MCF 10A (cell line): Measurements from ENCODE around the gene PNKD. TPM values are rescaled to one million over a fixed set of nuclear protein-coding genes. Genes with fewer than 3 reads are reported as not detected.
"Not testable (repeated sequence)": the region's sequence is repeated elsewhere in the genome, so short reads cannot be mapped to it uniquely, and the experiment has no call there.

ENCODE experiments used
- BruUV-seq: library from RNA; stranded (reverse); fragments of 400-500 nt; replicated peaks from 2 replicates; lab custom pipeline; 2021; lab: Mats Ljungman, UMichigan
- CTCF ChIA-PET: fragments of 300-600 bp; sonication (Branson Sonifier 250); formaldehyde crosslinking; extraction: SDS; loops from one replicate; lab custom pipeline; 2021; ENCODE audit warnings: antibody characterized with exemption, inconsistent platforms; lab: Yijun Ruan, JAX
- POLR2A ChIA-PET: fragments of 300-600, 350-650 bp; sonication (Branson Sonifier 250); formaldehyde crosslinking; extraction: SDS; loops from one replicate; lab custom pipeline; 2020; ENCODE audit warnings: antibody characterized with exemption, inconsistent platforms; lab: Yijun Ruan, JAX
- DNase-seq: peaks from one replicate; pipeline ENCODE4 v3.0.0-alpha.2; 2018; ENCODE audit not compliant: unreplicated experiment
- H3K27ac Mint-ChIP-seq: one replicate; pipeline ENCODE4 v1.8.0; 2022; ENCODE audit warnings: mild to moderate bottlenecking, low read depth, mixed read lengths; ENCODE audit not compliant: unreplicated experiment
- H3K27me3 Mint-ChIP-seq: one replicate; pipeline ENCODE4 v1.8.0; 2022; ENCODE audit warnings: mixed read lengths; ENCODE audit not compliant: insufficient read depth, unreplicated experiment
- H3K36me3 Mint-ChIP-seq: one replicate; pipeline ENCODE4 v1.8.0; 2022; ENCODE audit warnings: mild to moderate bottlenecking, moderate library complexity, mixed read lengths; ENCODE audit not compliant: insufficient read depth, unreplicated experiment
- H3K4me1 Mint-ChIP-seq: one replicate; pipeline ENCODE4 v1.8.0; 2022; ENCODE audit warnings: mixed read lengths; ENCODE audit not compliant: insufficient read depth, unreplicated experiment
- H3K4me3 Mint-ChIP-seq: one replicate; pipeline ENCODE4 v1.8.0; 2022; ENCODE audit warnings: mild to moderate bottlenecking, moderate library complexity, mixed read lengths; ENCODE audit not compliant: unreplicated experiment
- H3K9me3 Mint-ChIP-seq: one replicate; pipeline ENCODE4 v1.8.0; 2022; ENCODE audit warnings: mixed read lengths; ENCODE audit not compliant: unreplicated experiment
- intact Hi-C: fragments of 100-400 bp; cut with micrococcal nuclease; formaldehyde crosslinking; loops from 2 replicates; pipeline ENCODE4 v1.14.1; 2022
- total RNA-seq: library from RNA; stranded (reverse); gene quantifications from 2 replicates; pipeline ENCODE4 v1.2.3, GENCODE V29; 2022
- TF ChIP-seq, protein P1 (sequence below): fragments of 200-600 bp; IDR thresholded peaks from one replicate; pipeline ENCODE4 v1.8.0; 2022; ENCODE audit warnings: antibody characterized with exemption, mild to moderate bottlenecking; ENCODE audit not compliant: unreplicated experiment

Gene PNKD
- total RNA-seq, 1 experiment from 2014 or later = 23.1 TPM

DNA sequence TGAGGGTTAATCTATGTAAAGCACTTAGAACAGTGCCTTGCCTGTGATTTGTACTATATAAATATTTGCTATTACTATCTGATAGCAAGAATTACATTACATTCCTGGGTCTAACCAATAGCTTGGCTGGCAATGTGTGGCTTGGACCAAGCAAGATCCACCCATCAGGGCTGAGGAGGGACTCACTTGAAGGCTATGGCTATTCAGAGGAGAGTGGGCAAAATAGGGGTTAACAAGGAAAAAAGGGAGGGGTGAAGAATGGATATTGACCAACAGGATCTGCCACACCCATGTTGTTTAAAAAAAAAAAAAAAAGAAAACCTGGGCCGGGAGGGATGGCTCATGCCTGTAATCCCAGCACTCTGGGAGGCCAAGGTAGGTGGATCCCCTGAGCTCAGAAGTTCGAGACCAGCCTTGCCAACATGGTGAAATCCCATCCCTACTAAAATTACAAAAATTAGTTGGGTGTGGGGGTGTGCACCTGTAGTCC, 42.0 kb downstream of the PNKD start:
- POLR2A ChIA-PET = interaction anchor here (0.6 to 0.7 kb wide), 2 partner anchors 211 to 1005 kb away, joined by 3 read pairs; no protein-coding TSS in a partner anchor
- Mint-ChIP-seq H3K4me3 (no peak overlapping the region), H3K36me3 (no peaks in the 10 kb centered on the region), H3K27me3 (no peaks in the 10 kb centered on the region), H3K9me3 (no peaks in the 10 kb centered on the region), H3K27ac (no peak overlapping the region), H3K4me1 (peaks cover 9% of the 10 kb centered on the region)
- CTCF ChIA-PET = interaction anchor here (0.9 to 1.3 kb wide), 3 partner anchors 11 to 85 kb away, joined by 3 to 4 read pairs (median 3); partner anchors contain the start of gene CATIP
- DNase-seq = no peak
- no TSS peak for BruUV-seq
- intact Hi-C loops = no loop called here
- TF ChIP-seq, protein P1, sequence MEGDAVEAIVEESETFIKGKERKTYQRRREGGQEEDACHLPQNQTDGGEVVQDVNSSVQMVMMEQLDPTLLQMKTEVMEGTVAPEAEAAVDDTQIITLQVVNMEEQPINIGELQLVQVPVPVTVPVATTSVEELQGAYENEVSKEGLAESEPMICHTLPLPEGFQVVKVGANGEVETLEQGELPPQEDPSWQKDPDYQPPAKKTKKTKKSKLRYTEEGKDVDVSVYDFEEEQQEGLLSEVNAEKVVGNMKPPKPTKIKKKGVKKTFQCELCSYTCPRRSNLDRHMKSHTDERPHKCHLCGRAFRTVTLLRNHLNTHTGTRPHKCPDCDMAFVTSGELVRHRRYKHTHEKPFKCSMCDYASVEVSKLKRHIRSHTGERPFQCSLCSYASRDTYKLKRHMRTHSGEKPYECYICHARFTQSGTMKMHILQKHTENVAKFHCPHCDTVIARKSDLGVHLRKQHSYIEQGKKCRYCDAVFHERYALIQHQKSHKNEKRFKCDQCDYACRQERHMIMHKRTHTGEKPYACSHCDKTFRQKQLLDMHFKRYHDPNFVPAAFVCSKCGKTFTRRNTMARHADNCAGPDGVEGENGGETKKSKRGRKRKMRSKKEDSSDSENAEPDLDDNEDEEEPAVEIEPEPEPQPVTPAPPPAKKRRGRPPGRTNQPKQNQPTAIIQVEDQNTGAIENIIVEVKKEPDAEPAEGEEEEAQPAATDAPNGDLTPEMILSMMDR = no peak

DNA sequence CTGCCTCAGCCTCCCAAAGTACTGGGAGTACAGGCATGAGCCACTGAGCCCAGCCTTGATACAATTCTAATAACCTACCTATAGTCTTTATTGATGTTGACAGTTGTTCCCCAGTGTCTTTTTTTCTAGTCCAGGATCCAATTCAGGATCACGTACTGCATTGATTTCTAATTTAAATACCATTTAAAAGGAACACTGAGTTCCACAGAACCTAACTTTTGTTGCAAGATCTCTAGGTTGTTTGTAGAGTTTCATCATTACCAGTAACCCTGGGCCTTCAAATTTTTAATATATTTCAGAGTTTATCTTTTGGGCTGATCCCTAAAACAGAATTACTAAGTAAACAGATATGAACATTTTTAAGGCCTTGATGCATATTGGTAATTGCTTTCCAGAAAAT, 43.0 kb downstream of the PNKD start:
- no peak for DNase-seq
- Mint-ChIP-seq H3K4me1 (peaks cover 12% of the 10 kb centered on the region), H3K27ac (no peak overlapping the region), H3K27me3 (no peaks in the 10 kb centered on the region), H3K36me3 (no peaks in the 10 kb centered on the region), H3K9me3 (no peaks in the 10 kb centered on the region), H3K4me3 (no peak overlapping the region)
- TF ChIP-seq, protein P1 = no peak
- ChIA-PET POLR2A (no interaction called here), CTCF (interaction anchor here (0.9 to 1.3 kb wide), 2 partner anchors 43 to 83 kb away, joined by 3 read pairs; partner anchors contain the start of gene CATIP)
- intact Hi-C loops = no loop called here
- BruUV-seq = no TSS peak

DNA sequence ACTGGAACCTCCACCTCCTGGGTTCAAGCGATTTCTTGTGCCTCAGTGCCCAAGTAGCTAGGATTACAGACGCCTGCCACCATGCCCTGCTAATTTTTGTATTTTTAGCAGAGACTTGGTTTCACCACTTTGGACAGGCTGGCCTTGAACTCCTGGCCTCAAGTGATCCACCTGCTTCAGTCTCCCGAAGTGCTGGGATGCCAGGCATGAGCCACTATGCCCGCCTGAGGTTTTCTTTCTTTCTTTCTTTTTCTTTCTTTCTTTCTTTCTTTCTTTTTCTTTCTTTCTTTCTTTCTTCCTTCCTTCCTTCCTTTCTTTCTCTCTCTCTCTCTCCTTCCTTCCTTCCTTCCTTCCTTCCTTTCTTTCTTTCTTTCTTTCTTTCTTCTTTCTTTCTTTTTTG, 44.4 kb downstream of the PNKD start:
- DNase-seq, BruUV-seq, POLR2A ChIA-PET, intact Hi-C loops, H3K27ac Mint-ChIP-seq, H3K4me3 Mint-ChIP-seq, H3K27me3 Mint-ChIP-seq, H3K36me3 Mint-ChIP-seq, H3K9me3 Mint-ChIP-seq: not testable (repeated sequence)
- CTCF ChIA-PET = interaction anchor here (0.6 to 1.2 kb wide), 3 partner anchors 13 to 97 kb away, joined by 3 to 5 read pairs (median 3); partner anchors contain the start of gene CATIP
- peaks cover 12% of the 10 kb centered on the region for H3K4me1 Mint-ChIP-seq

DNA sequence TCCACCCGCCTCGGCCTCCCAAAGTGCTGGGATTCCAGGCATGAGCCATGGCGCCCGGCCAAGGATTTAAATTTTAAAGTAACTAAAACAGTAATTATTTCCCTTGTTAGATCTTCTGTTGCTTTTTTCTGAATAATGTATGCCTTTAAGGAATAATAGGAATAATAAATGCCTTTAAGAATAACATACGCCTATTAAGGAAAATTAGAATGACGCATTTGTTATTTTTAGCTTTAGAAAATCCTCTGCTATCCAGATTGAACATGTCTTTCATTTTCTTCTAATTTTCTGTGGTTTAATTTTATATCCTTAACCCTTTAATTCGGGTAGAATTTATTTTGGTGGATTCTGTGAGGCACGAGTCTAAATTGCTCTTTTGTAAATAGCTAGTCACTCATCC, 45.1 kb downstream of the PNKD start:
- ChIA-PET POLR2A (no interaction called here), CTCF (interaction anchor here (0.8 to 3.2 kb wide), 3 partner anchors 8 to 41 kb away, joined by 3 to 14 read pairs (median 5); partner anchors contain the start of gene CATIP)
- H3K27me3 Mint-ChIP-seq = no peaks in the 10 kb centered on the region
- H3K27ac Mint-ChIP-seq = no peak overlapping the region
- H3K4me3 Mint-ChIP-seq = no peak overlapping the region
- H3K9me3 Mint-ChIP-seq = no peaks in the 10 kb centered on the region
- H3K36me3 Mint-ChIP-seq = no peaks in the 10 kb centered on the region
- TF ChIP-seq, protein P1 = no peak
- no peak for DNase-seq
- intact Hi-C loops = no loop called here
- no TSS peak for BruUV-seq
- H3K4me1 Mint-ChIP-seq = peaks cover 12% of the 10 kb centered on the region
